ENCODE measurements around the gene LCA5L. TPM values are rescaled to one million over a fixed set of nuclear protein-coding genes. Genes with fewer than 3 reads are reported as not detected.

LCA5L gene
- polyA plus RNA-seq, 2 of the 4 experiments (the other 2 are of a cell fraction), result 0.90 to 2.8 TPM

DNA sequence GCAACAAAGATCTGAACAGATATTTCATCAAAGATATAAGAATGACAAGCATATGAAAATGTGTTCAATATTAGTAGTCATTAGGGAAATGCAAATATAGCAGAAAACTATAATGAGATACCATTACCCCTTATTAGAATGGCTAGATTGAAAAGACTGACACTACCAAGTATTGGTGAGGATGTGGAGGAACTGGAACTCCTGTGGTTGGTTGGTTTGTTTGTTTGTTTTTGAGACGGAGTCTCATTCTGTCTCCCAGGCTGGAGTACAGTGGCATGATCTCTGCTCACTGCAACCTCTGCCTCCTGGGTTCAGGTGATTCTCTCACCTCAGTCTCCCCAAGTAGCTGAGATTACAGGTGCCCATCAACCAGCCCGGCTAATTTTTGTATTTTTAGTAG lies 77.8 kb downstream of the LCA5L start:
- FAIRE-seq (no peak), DNase-seq (ENCODE audit: low read depth in 1 of 2, low spot score in 1 of 2) (no peak), ATAC-seq (no peak)
- WGBS (ENCODE audit: missing lambda C conversion rate), result 62% methylated on average over 2 of the region's 2 CpGs
- POLR2A ChIA-PET, result no interaction called here
- no peaks in the 10 kb centered on the region for H3K4me1 ChIP-seq
- CTCF ChIA-PET, result no interaction called here
- no peak overlapping the region for H3K4me2 ChIP-seq
- no peaks in the 10 kb centered on the region for H3K9me3 ChIP-seq
- no peak overlapping the region for H3K4me3 ChIP-seq
- H3K27ac ChIP-seq, result no peak overlapping the region
- TF ChIP-seq JUNB (IDR thresholded peaks at IDR 0.05), result no peak
- TF ChIP-seq, protein P1, sequence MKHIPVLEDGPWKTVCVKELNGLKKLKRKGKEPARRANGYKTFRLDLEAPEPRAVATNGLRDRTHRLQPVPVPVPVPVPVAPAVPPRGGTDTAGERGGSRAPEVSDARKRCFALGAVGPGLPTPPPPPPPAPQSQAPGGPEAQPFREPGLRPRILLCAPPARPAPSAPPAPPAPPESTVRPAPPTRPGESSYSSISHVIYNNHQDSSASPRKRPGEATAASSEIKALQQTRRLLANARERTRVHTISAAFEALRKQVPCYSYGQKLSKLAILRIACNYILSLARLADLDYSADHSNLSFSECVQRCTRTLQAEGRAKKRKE (CRISPR knock-in tag; IDR thresholded peaks at IDR 0.05; ENCODE audit: low read depth), result no peak
- TF ChIP-seq HOXB13 (CRISPR knock-in tag; IDR thresholded peaks at IDR 0.05; ENCODE audit: low read depth), result no peak
- no peak for TF ChIP-seq MYC (IDR thresholded peaks at IDR 0.05; ENCODE audit: borderline replicate concordance, low read length)
- no peak for TF ChIP-seq ZFP36 (IDR thresholded peaks at IDR 0.05; ENCODE audit: borderline replicate concordance, partially characterized antibody)
- TF ChIP-seq HDAC2 (IDR thresholded peaks at IDR 0.05), result no peak
- TF ChIP-seq, protein P2, sequence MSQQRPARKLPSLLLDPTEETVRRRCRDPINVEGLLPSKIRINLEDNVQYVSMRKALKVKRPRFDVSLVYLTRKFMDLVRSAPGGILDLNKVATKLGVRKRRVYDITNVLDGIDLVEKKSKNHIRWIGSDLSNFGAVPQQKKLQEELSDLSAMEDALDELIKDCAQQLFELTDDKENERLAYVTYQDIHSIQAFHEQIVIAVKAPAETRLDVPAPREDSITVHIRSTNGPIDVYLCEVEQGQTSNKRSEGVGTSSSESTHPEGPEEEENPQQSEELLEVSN (IDR thresholded peaks at IDR 0.05; ENCODE audit: borderline replicate concordance, low read depth), result no peak
- TF ChIP-seq MAFK (IDR thresholded peaks at IDR 0.05; ENCODE audit: partially characterized antibody), result no peak
- no peak for TF ChIP-seq CHD4 (IDR thresholded peaks at IDR 0.05; ENCODE audit: borderline replicate concordance)
- TF ChIP-seq POLR2A (IDR thresholded peaks at IDR 0.05; ENCODE audit: low read length), result no peak
- TF ChIP-seq SREBF2 (IDR thresholded peaks at IDR 0.05), result no peak

DNA sequence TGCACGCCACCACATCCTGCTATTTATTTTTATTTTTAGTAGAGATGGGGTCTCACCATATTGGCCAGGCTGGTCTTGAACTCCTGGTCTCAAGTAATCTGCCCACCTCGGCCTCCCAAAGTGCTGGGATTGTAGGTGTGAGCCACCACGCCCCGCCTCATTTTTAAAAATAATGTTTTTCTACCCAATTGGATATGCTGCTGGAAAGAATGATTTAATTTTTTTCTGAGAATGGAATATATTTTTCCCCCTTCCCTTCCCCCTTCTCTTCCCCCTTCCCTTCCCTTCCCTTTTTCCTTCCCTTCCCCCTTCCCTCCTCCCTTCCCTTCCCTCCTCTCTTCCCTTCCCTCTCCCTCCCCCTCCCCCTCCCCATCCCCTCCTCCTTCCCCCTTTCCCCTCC lies 79.0 kb downstream of the LCA5L start:
- Histone ChIP-seq H3K4me2 (no peak overlapping the region), H3K4me3 (no peak overlapping the region), H3K9me3 (no peaks in the 10 kb centered on the region), H3K27ac (no peak overlapping the region), H3K4me1 (no peaks in the 10 kb centered on the region)
- ChIA-PET POLR2A (interaction anchor here (1.0 kb wide), 1 partner anchor 14 kb away, joined by 3 read pairs; a partner anchor contains a TSS), CTCF (no interaction called here)
- no peak for TF ChIP-seq HOXA7 (CRISPR knock-in tag; IDR thresholded peaks at IDR 0.05)
- TF ChIP-seq, protein P3, sequence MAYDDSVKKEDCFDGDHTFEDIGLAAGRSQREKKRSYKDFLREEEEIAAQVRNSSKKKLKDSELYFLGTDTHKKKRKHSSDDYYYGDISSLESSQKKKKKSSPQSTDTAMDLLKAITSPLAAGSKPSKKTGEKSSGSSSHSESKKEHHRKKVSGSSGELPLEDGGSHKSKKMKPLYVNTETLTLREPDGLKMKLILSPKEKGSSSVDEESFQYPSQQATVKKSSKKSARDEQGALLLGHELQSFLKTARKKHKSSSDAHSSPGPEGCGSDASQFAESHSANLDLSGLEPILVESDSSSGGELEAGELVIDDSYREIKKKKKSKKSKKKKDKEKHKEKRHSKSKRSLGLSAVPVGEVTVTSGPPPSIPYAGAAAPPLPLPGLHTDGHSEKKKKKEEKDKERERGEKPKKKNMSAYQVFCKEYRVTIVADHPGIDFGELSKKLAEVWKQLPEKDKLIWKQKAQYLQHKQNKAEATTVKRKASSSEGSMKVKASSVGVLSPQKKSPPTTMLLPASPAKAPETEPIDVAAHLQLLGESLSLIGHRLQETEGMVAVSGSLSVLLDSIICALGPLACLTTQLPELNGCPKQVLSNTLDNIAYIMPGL (CRISPR knock-in tag; IDR thresholded peaks at IDR 0.05; ENCODE audit: borderline replicate concordance), result no peak
- no peak for TF ChIP-seq HDAC2 (IDR thresholded peaks at IDR 0.05)
- no peak for TF ChIP-seq HOXB5 (CRISPR knock-in tag; IDR thresholded peaks at IDR 0.05)
- TF ChIP-seq, protein P4, sequence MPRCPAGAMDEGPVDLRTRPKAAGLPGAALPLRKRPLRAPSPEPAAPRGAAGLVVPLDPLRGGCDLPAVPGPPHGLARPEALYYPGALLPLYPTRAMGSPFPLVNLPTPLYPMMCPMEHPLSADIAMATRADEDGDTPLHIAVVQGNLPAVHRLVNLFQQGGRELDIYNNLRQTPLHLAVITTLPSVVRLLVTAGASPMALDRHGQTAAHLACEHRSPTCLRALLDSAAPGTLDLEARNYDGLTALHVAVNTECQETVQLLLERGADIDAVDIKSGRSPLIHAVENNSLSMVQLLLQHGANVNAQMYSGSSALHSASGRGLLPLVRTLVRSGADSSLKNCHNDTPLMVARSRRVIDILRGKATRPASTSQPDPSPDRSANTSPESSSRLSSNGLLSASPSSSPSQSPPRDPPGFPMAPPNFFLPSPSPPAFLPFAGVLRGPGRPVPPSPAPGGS (IDR thresholded peaks at IDR 0.05), result no peak
- TF ChIP-seq FOSL2 (IDR thresholded peaks at IDR 0.05), result no peak
- no peak for TF ChIP-seq FOSL2 (CRISPR knock-in tag; IDR thresholded peaks at IDR 0.05)
- TF ChIP-seq ZC3H11A (IDR thresholded peaks at IDR 0.05), result no peak
- TF ChIP-seq NPAS2 (CRISPR knock-in tag; IDR thresholded peaks at IDR 0.05; ENCODE audit: borderline replicate concordance), result no peak
- TF ChIP-seq, protein P1 (CRISPR knock-in tag; IDR thresholded peaks at IDR 0.05; ENCODE audit: low read depth), result no peak
- TF ChIP-seq SREBF2 (IDR thresholded peaks at IDR 0.05), result no peak
- TF ChIP-seq SMC3 (IDR thresholded peaks at IDR 0.05), result no peak
- TF ChIP-seq HOXB13 (CRISPR knock-in tag; IDR thresholded peaks at IDR 0.05; ENCODE audit: low read depth), result no peak
- TF ChIP-seq NFE2L2 (conservative IDR thresholded peaks at IDR 0.05; ENCODE audit: low read length), result no peak
- TF ChIP-seq PHF8 (IDR thresholded peaks at IDR 0.05; ENCODE audit: borderline replicate concordance, low read depth), result no peak
- ATAC-seq (no peak), DNase-seq (ENCODE audit: low read depth in 1 of 2, low spot score in 1 of 2) (no peak), FAIRE-seq (no peak)
- 57% methylated on average over 4 of the region's 4 CpGs for WGBS (ENCODE audit: missing lambda C conversion rate)

Measured in A549 (cell line).